ENCODE results near the gene GALNT13. TPM values are rescaled to one million over a fixed set of nuclear protein-coding genes. Genes with fewer than 3 reads are reported as not detected.

The GALNT13 gene
- total and polyA plus RNA-seq, 2 of the 13 experiments (the other 11 are each of a cell fraction or from before 2014, with no cell fraction given) = 1.3 to 5.0 TPM

DNA sequence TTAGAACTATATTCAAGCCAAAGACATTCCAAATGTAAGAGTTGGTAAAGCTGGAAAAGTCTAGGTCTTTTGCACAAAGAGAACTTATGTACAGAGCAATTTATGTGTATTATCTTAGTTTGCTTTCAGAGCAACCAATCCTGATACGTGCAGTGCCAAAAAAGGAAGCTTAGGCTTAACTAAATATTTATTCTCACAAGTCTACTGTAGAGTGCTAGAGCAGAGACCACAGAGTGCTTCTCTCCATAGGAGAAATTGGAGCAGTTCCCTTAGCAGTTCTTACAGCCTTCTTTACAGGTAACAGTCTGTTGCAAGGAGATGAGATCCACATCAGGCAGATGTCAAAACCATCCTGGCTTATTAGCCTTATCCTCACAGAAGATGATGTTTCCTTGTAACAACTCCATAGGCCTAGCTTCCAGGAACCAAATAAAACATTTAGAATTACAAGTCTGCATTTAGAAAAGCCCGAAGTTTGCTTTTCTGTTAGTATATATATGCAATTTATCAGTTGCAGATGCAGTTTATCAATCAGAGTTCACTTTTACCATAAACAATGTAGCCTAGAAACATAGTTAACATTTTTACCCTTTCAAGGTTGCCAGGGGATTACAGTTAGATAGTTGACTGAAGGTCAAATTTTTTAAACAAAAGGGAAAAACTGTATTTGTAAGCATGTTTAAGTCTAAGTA, 576.2 kb downstream of the GALNT13 start:
- CTCF ChIA-PET (ENCODE audit: low intra/inter-chr PET ratio, low total read pairs) = no interaction called here
- H3K9ac ChIP-seq (ENCODE audit: insufficient read depth, low read depth, low read length) = peak overlapping the region; percentile 59
- peak; percentile 92 for ATAC-seq
- H3K36me3 ChIP-seq (replicated peaks in 1 of 2; ENCODE audit: control insufficient read depth in 1 of 2, insufficient read depth in 2 of 2, low read length in 2 of 2) = no peaks in the 10 kb centered on the region
- H3K79me2 ChIP-seq (ENCODE audit: insufficient read depth, low read length) = no peaks in the 10 kb centered on the region
- peak overlapping the region; percentile 17 to 50 (median 19); a peak in 2 of 6 replicates for H3K4me3 ChIP-seq (replicated peaks in 1 of 3; ENCODE audit: insufficient read depth in 1 of 3, low read depth in 2 of 3, low read length in 3 of 3)
- in situ Hi-C loops (cut with HindIII; ENCODE audit: extremely low pct_ligation_motif_present, low pct_unique_long_range_greater_than_20kb) = loop anchor here (25.0 kb wide), 1 partner anchor 764 kb away; no protein-coding TSS in a partner anchor
- 12% methylated on average over 2 of the region's 2 CpGs for WGBS (ENCODE audit: low lambda C conversion rate)
- peak; percentile 78 for DNase-seq (ENCODE audit: low spot score)
- peak overlapping the region; percentile 91 for H3K27ac ChIP-seq (ENCODE audit: extremely low read length, insufficient read depth, low read length)
- H3K27me3 ChIP-seq (ENCODE audit: control insufficient read depth in 1 of 2, insufficient read depth in 2 of 2, low read length in 2 of 2) = no peaks in the 10 kb centered on the region
- no peaks in the 10 kb centered on the region; the same call in 1 of the 2 replicates for H3K9me3 ChIP-seq (ENCODE audit: low read length)
- no peaks in the 10 kb centered on the region for H4K20me1 ChIP-seq (ENCODE audit: insufficient read depth, low read length)
- peak overlapping the region; percentile 82 for H3K4me2 ChIP-seq (ENCODE audit: low read depth, low read length)
- intact Hi-C loops (cut with micrococcal nuclease; ENCODE audit: unreplicated experiment) = loop anchor here (2.0 to 5.0 kb wide), 2 partner anchors 34 to 241 kb away; no protein-coding TSS in a partner anchor
- POLR2A ChIA-PET = interaction anchor here (1.0 to 1.2 kb wide), 2 partner anchors 12 to 15 kb away, joined by 5 to 7 read pairs; no protein-coding TSS in a partner anchor
- H2AFZ ChIP-seq (ENCODE audit: low read length) = peak overlapping the region; percentile 35
- FAIRE-seq = no peak
- BruUV-seq (replicated peaks) = TSS peak; percentile 91
- peaks cover 57% of the 10 kb centered on the region for H3K4me1 ChIP-seq (ENCODE audit: insufficient read depth, low read length)
- TF ChIP-seq, protein P1, sequence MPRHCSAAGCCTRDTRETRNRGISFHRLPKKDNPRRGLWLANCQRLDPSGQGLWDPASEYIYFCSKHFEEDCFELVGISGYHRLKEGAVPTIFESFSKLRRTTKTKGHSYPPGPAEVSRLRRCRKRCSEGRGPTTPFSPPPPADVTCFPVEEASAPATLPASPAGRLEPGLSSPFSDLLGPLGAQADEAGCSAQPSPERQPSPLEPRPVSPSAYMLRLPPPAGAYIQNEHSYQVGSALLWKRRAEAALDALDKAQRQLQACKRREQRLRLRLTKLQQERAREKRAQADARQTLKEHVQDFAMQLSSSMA (CRISPR knock-in tag; IDR thresholded peaks at IDR 0.05) = no peak
- TF ChIP-seq ZNF737 (CRISPR knock-in tag; IDR thresholded peaks at IDR 0.05; ENCODE audit: borderline replicate concordance) = no peak
- no peak for TF ChIP-seq ZNF484 (CRISPR knock-in tag; IDR thresholded peaks at IDR 0.05; ENCODE audit: borderline replicate concordance, low read depth)
- TF ChIP-seq KLF11 (CRISPR knock-in tag; IDR thresholded peaks at IDR 0.05) = peak; percentile 24; the same call in 1 of the 2 replicates
- TF ChIP-seq CAMTA2 (CRISPR knock-in tag; IDR thresholded peaks at IDR 0.05; ENCODE audit: borderline replicate concordance) = no peak
- no peak for TF ChIP-seq ZNF615 (CRISPR knock-in tag; IDR thresholded peaks at IDR 0.05; ENCODE audit: borderline replicate concordance)
- TF ChIP-seq ETV5 (CRISPR knock-in tag; IDR thresholded peaks at IDR 0.05; ENCODE audit: borderline replicate concordance) = no peak; the same call in 1 of the 2 replicates
- no peak for TF ChIP-seq HNRNPLL (IDR thresholded peaks at IDR 0.05; ENCODE audit: low read depth, low read length, poor library complexity, severe bottlenecking)
- TF ChIP-seq ZBTB7B (CRISPR knock-in tag; IDR thresholded peaks at IDR 0.05) = no peak
- no peak for TF ChIP-seq REPIN1 (CRISPR knock-in tag; IDR thresholded peaks at IDR 0.05; ENCODE audit: borderline replicate concordance, low read depth)
- TF ChIP-seq ZNF749 (CRISPR knock-in tag; IDR thresholded peaks at IDR 0.05; ENCODE audit: borderline replicate concordance) = no peak
- TF ChIP-seq ZNF441 (CRISPR knock-in tag; IDR thresholded peaks at IDR 0.05; ENCODE audit: borderline replicate concordance) = no peak
- TF ChIP-seq, protein P2, sequence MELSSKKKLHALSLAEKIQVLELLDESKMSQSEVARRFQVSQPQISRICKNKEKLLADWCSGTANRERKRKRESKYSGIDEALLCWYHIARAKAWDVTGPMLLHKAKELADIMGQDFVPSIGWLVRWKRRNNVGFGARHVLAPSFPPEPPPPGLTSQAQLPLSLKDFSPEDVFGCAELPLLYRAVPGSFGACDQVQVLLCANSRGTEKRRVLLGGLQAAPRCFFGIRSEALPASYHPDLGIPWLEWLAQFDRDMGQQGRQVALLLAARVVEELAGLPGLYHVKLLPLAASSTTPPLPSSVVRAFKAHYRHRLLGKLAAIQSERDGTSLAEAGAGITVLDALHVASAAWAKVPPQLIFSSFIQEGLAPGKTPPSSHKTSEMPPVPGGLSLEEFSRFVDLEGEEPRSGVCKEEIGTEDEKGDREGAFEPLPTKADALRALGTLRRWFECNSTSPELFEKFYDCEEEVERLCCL (CRISPR knock-in tag; IDR thresholded peaks at IDR 0.05; ENCODE audit: borderline replicate concordance) = no peak
- no peak for TF ChIP-seq MYPOP (CRISPR knock-in tag; IDR thresholded peaks at IDR 0.05)
- no peak for TF ChIP-seq KLF13 (CRISPR knock-in tag; IDR thresholded peaks at IDR 0.05)
- no peak for TF ChIP-seq ZNF777 (CRISPR knock-in tag; IDR thresholded peaks at IDR 0.05)
- no peak for TF ChIP-seq ZNF17 (CRISPR knock-in tag; IDR thresholded peaks at IDR 0.05)
- TF ChIP-seq HHEX (CRISPR knock-in tag; IDR thresholded peaks at IDR 0.05) = no peak
- TF ChIP-seq ZUFSP (CRISPR knock-in tag; IDR thresholded peaks at IDR 0.05; ENCODE audit: borderline replicate concordance) = no peak
